HG03457 (cell line): ENCODE results near the gene GGACT.
"Not testable (repeated sequence)": the region's sequence is repeated elsewhere in the genome, so short reads cannot be mapped to it uniquely, and the experiment has no call there.

Source experiments
- ATAC-seq: cut with Tn5 transposase; IDR thresholded peaks from one replicate; pipeline ENCODE4 v1.9.1; 2021; ENCODE audit warnings: moderate number of reproducible peaks; ENCODE audit not compliant: unreplicated experiment

Gene GGACT

GRCh38 chr13:100601716-100602115 lies 13.1 kb upstream of the GGACT start:
- no peak for ATAC-seq

- ATAC-seq = no peak
Observed at GRCh38 chr13:100600915-100601314, 12.3 kb upstream of the GGACT start.

GRCh38 chr13:100600461-100600860 lies 11.9 kb upstream of the GGACT start:
- no peak for ATAC-seq

GRCh38 chr13:100597253-100597652 lies 8.7 kb upstream of the GGACT start:
- no peak for ATAC-seq

- no peak for ATAC-seq
Observed at GRCh38 chr13:100596516-100596915, 7.9 kb upstream of the GGACT start.

GRCh38 chr13:100594731-100595130 lies 6.1 kb upstream of the GGACT start:
- no peak for ATAC-seq

- no peak for ATAC-seq
Observed at GRCh38 chr13:100594255-100594654, 5.7 kb upstream of the GGACT start.

- ATAC-seq = no peak
Observed at GRCh38 chr13:100589178-100589725, 663 bp upstream of the GGACT start.

- no peak for ATAC-seq
Observed at GRCh38 chr13:100584896-100585295, 3.7 kb downstream of the GGACT start.

- ATAC-seq = no peak
Observed at GRCh38 chr13:100581504-100581903, 7.1 kb downstream of the GGACT start.

GRCh38 chr13:100581030-100581429 lies 7.6 kb downstream of the GGACT start:
- ATAC-seq = no peak

GRCh38 chr13:100580045-100580444 lies 8.5 kb downstream of the GGACT start:
- no peak for ATAC-seq

- ATAC-seq = not testable (repeated sequence)
Observed at GRCh38 chr13:100577239-100577638, 11.3 kb downstream of the GGACT start.

GRCh38 chr13:100573121-100573520 lies 15.5 kb downstream of the GGACT start:
- ATAC-seq = peak; percentile 82

- ATAC-seq = no peak
Observed at GRCh38 chr13:100566543-100566942, 22.0 kb downstream of the GGACT start.

GRCh38 chr13:100565286-100565685 lies 23.3 kb downstream of the GGACT start:
- no peak for ATAC-seq

- ATAC-seq = no peak
Observed at GRCh38 chr13:100564444-100565223, 24.0 kb downstream of the GGACT start.

GRCh38 chr13:100563779-100564178 lies 24.8 kb downstream of the GGACT start:
- no peak for ATAC-seq

- ATAC-seq = no peak
Observed at GRCh38 chr13:100561599-100562204, 26.9 kb downstream of the GGACT start.

- no peak for ATAC-seq
Observed at GRCh38 chr13:100561158-100561499, 27.5 kb downstream of the GGACT start.

GRCh38 chr13:100560498-100561157 lies 28.0 kb downstream of the GGACT start:
- no peak for ATAC-seq

- ATAC-seq = no peak
Observed at GRCh38 chr13:100559886-100560285, 28.7 kb downstream of the GGACT start.
